IMR-90 (cell line): ENCODE results near the gene FAM83B. TPM values are rescaled to one million over a fixed set of nuclear protein-coding genes. Genes with fewer than 3 reads are reported as not detected.

ENCODE experiments used
- ATAC-seq: fragments of 200-7000 bp; cut with Tn5 transposase; 2 replicates; pipeline ENCODE4 v1.9.1; 2020; ENCODE audit warnings: low read depth, mild to moderate bottlenecking, moderate library complexity
- BruUV-seq: library from RNA; stranded (reverse); fragments of 400-500 nt; replicated peaks from 2 replicates; lab custom pipeline; 2021; lab: Mats Ljungman, UMichigan
- CTCF ChIA-PET: fragments of 300-600 bp; formaldehyde crosslinking; extraction: SDS; loops from one replicate; lab custom pipeline; 2021; ENCODE audit warnings: antibody characterized with exemption; lab: Yijun Ruan, JAX
- POLR2A ChIA-PET: fragments of 300-600 bp; sonication (Branson Sonifier 250); formaldehyde crosslinking; loops from one replicate; lab custom pipeline; 2022; ENCODE audit warnings: antibody characterized with exemption; ENCODE audit not compliant: unreplicated experiment; lab: Charles Lee
- DNase-seq: peaks from one replicate; pipeline ENCODE4 v3.0.0; 2013
- H2AFZ ChIP-seq: replicated peaks from 2 replicates; pipeline ENCODE3; 2013; ENCODE audit warnings: low read length, mild to moderate bottlenecking; ENCODE audit not compliant: poor library complexity
- H2AK5ac ChIP-seq: 2 replicates; pipeline ENCODE4 v1.6.1; 2013; ENCODE audit warnings: low read depth, low read length, inconsistent platforms
- H2AK9ac ChIP-seq: replicated peaks from 2 replicates; pipeline ENCODE3; 2013; ENCODE audit warnings: mild to moderate bottlenecking, low read depth, low read length, moderate library complexity; ENCODE audit not compliant: poor library complexity
- H2BK120ac ChIP-seq: 2 replicates; pipeline ENCODE4 v1.6.1; 2013; ENCODE audit warnings: low read depth, low read length, inconsistent platforms
- H2BK15ac ChIP-seq: 3 replicates; pipeline ENCODE4 v1.6.1; 2013; ENCODE audit warnings: low read depth, low read length, inconsistent platforms
- H2BK20ac ChIP-seq: 2 replicates; pipeline ENCODE4 v1.6.1; 2013; ENCODE audit warnings: low read depth, mild to moderate bottlenecking, inconsistent platforms, low read length, moderate library complexity
- H2BK5ac ChIP-seq: 2 replicates; pipeline ENCODE4 v1.6.1; 2013; ENCODE audit warnings: mild to moderate bottlenecking, low read depth, low read length, inconsistent platforms; ENCODE audit not compliant: poor library complexity, severe bottlenecking
- H3K14ac ChIP-seq: replicated peaks from 2 replicates; pipeline ENCODE4 v1.6.1; 2013; ENCODE audit warnings: low read depth, low read length, inconsistent platforms
- H3K18ac ChIP-seq: 2 replicates; pipeline ENCODE4 v1.6.1; 2013; ENCODE audit warnings: low read depth, low read length, control low read depth
- H3K23ac ChIP-seq: 2 replicates; pipeline ENCODE4 v1.6.1; 2013; ENCODE audit warnings: low read depth, low read length, inconsistent platforms
- H3K27ac ChIP-seq: 2 replicates; pipeline ENCODE4 v1.5.1; 2013; ENCODE audit warnings: mild to moderate bottlenecking, control low read depth, low read length; ENCODE audit not compliant: insufficient read depth
- H3K27me3 ChIP-seq: 2 replicates; pipeline ENCODE4 v1.6.1; 2013; ENCODE audit warnings: low read length; ENCODE audit not compliant: control insufficient read depth, insufficient read depth
- H3K36me3 ChIP-seq: 2 replicates; pipeline ENCODE4 v1.6.1; 2013; ENCODE audit warnings: low read length, mixed read lengths; ENCODE audit not compliant: control insufficient read depth, insufficient read depth
- H3K4ac ChIP-seq: 2 replicates; pipeline ENCODE4 v1.6.1; 2013; ENCODE audit warnings: low read depth, low read length, inconsistent platforms
- H3K4me1 ChIP-seq: 2 replicates; pipeline ENCODE4 v1.6.1; 2013; ENCODE audit warnings: low read length, mixed read lengths; ENCODE audit not compliant: control insufficient read depth, insufficient read depth
- H3K4me2 ChIP-seq: 2 replicates; pipeline ENCODE4 v1.6.1; 2013; ENCODE audit warnings: low read depth, mild to moderate bottlenecking, control low read depth, low read length, moderate library complexity
- H3K4me3 ChIP-seq: 2 replicates; pipeline ENCODE4 v1.5.1; 2013; ENCODE audit warnings: low read depth, mild to moderate bottlenecking, control low read depth, low read length, moderate library complexity; ENCODE audit not compliant: insufficient read depth
- H3K56ac ChIP-seq: 2 replicates; pipeline ENCODE4 v1.6.1; 2013; ENCODE audit warnings: low read length, inconsistent platforms; ENCODE audit not compliant: insufficient read depth; ENCODE audit errors: extremely low read depth
- H3K79me1 ChIP-seq, 2 experiments: 2 replicates each; pipeline ENCODE4 v1.6.1; 2013; ENCODE audit warnings: low read length in 2 of 2, inconsistent platforms in 1 of 2, low read depth in 1 of 2
- H3K9ac ChIP-seq: 2 replicates; pipeline ENCODE4 v1.6.1; 2013; ENCODE audit warnings: low read depth, low read length, control low read depth
- H3K9me1 ChIP-seq: 2 replicates; pipeline ENCODE4 v1.6.1; 2013; ENCODE audit warnings: low read length, inconsistent platforms; ENCODE audit not compliant: insufficient read depth
- H3K9me3 ChIP-seq: 2 replicates; pipeline ENCODE4 v1.6.1; 2013; ENCODE audit warnings: low read length; ENCODE audit not compliant: control insufficient read depth, insufficient read depth
- H4K20me1 ChIP-seq: 2 replicates; pipeline ENCODE4 v1.6.1; 2013; ENCODE audit warnings: low read length, inconsistent platforms; ENCODE audit not compliant: insufficient read depth
- H4K5ac ChIP-seq: 2 replicates; pipeline ENCODE4 v1.6.1; 2013; ENCODE audit warnings: mild to moderate bottlenecking, low read depth, low read length, control low read depth
- H4K8ac ChIP-seq, 2 experiments: 2 replicates each; pipeline ENCODE4 v1.6.1; 2013; ENCODE audit warnings: low read depth in 2 of 2, low read length in 2 of 2, control low read depth in 1 of 2, inconsistent platforms in 1 of 2
- H4K91ac ChIP-seq: 2 replicates; pipeline ENCODE4 v1.6.1; 2013; ENCODE audit warnings: low read depth, low read length, inconsistent platforms; ENCODE audit not compliant: insufficient read depth
- CTCF ChIP-seq: conservative IDR thresholded peaks from 2 replicates; pipeline ENCODE4 v1.5.1; 2012; ENCODE audit warnings: mild to moderate bottlenecking, low read depth, low read length, improper control_type of control experiment
- ELK1 ChIP-seq: fragments of 150-350 bp; IDR thresholded peaks from 2 replicates; pipeline ENCODE4 v1.6.1; 2016; ENCODE audit warnings: low read depth, mild to moderate bottlenecking, low read length, moderate library complexity, borderline replicate concordance
- WGBS, 2 experiments: methylation state at CpG; one replicate each; pipeline versions ENCODE4 v1.1.5 to v1.1.7; 2013; ENCODE audit warnings: missing lambda C conversion rate in 2 of 2; ENCODE audit not compliant: insufficient read length in 1 of 2; ENCODE audit errors: extremely low coverage in 2 of 2; 5-methylcytosine and 5-hydroxymethylcytosine counted together
- dilution Hi-C: fragments of 300-500 bp; cut with HindIII; formaldehyde crosslinking; loops from one replicate; pipeline ENCODE4 v1.14.3; 2018; ENCODE audit warnings: low sequenced_read_pairs; ENCODE audit not compliant: unreplicated experiment
- in situ Hi-C: fragments of 300-500 bp; cut with MboI; formaldehyde crosslinking; loops from 3 replicates; pipeline ENCODE4 v1.14.3; 2019; ENCODE audit warnings: low sequenced_read_pairs, inconsistent platforms, mixed read lengths
- intact Hi-C: fragments of 100-400 bp; cut with micrococcal nuclease; formaldehyde crosslinking; loops from 2 replicates; pipeline ENCODE4 v1.10.0; 2022
- polyA plus RNA-seq, 3 experiments: library from polyadenylated mRNA; depleted of rRNA; stranded (reverse); fragments of >200 nt; gene quantifications; 2 replicates each; pipeline ENCODE4 v1.2.3, GENCODE V29; 2012; ENCODE audit warnings: low replicate concordance in 1 of 3
- total RNA-seq: library from RNA; depleted of rRNA; stranded (reverse); fragments of >200 nt; gene quantifications from 2 replicates; pipeline ENCODE4 v1.2.3, GENCODE V29; 2012

FAM83B gene
- total and polyA plus RNA-seq, 2 of the 4 experiments (the other 2 are of a cell fraction) = 0.02 to 0.18 TPM

GRCh38 chr6:54864272-54864671 is 17.7 kb downstream of the FAM83B start:
- ChIA-PET POLR2A (no interaction called here), CTCF (no interaction called here)
- DNase-seq = no peak
- Histone ChIP-seq H3K4ac (no peak overlapping the region), H3K27ac (no peak overlapping the region), H3K27me3 (no peaks in the 10 kb centered on the region; the same call in 1 of the 2 replicates), H2AK9ac (no peak overlapping the region), H4K8ac (no peak overlapping the region), H4K91ac (no peak overlapping the region), H3K36me3 (no peaks in the 10 kb centered on the region), H3K79me1 (no peaks in the 10 kb centered on the region), H3K9me3 (no peaks in the 10 kb centered on the region), H3K9ac (no peak overlapping the region), H3K4me1 (no peaks in the 10 kb centered on the region), H2BK20ac (no peak overlapping the region), H2BK120ac (no peak overlapping the region), H3K9me1 (no peaks in the 10 kb centered on the region), H3K14ac (no peak overlapping the region), H2AFZ (no peak overlapping the region), H4K5ac (no peak overlapping the region), H2BK15ac (no peak overlapping the region), H3K4me2 (no peak overlapping the region), H2BK5ac (no peak overlapping the region), H3K4me3 (no peak overlapping the region), H3K23ac (no peak overlapping the region), H3K18ac (no peak overlapping the region), H4K20me1 (no peaks in the 10 kb centered on the region), H3K56ac (no peak overlapping the region), H2AK5ac (no peak overlapping the region)
- intact Hi-C loops = no loop called here
- no TSS peak for BruUV-seq
- dilution Hi-C loops = no loop called here
- WGBS, 2 experiments = no CpG with 5 or more reads among the region's 2 CpGs
- in situ Hi-C loops = loop anchor here (25.0 kb wide), 1 partner anchor 877 kb away; no protein-coding TSS in a partner anchor
- TF ChIP-seq CTCF = no peak
- TF ChIP-seq ELK1 = no peak
- no peak for ATAC-seq
